ENCODE data around the gene PWP2.
"Not testable (repeated sequence)": the region's sequence is repeated elsewhere in the genome, so short reads cannot be mapped to it uniquely, and the experiment has no call there.

PWP2 gene

GRCh38 chr21:44083631-44084291 lies 23.4 kb upstream of the PWP2 start:
- DNase-seq: peak; percentile 77

- no peak for DNase-seq
Observed at GRCh38 chr21:44084496-44085241, 22.5 kb upstream of the PWP2 start.

GRCh38 chr21:44085491-44086321 lies 21.5 kb upstream of the PWP2 start:
- DNase-seq: peak; percentile 31

DNA sequence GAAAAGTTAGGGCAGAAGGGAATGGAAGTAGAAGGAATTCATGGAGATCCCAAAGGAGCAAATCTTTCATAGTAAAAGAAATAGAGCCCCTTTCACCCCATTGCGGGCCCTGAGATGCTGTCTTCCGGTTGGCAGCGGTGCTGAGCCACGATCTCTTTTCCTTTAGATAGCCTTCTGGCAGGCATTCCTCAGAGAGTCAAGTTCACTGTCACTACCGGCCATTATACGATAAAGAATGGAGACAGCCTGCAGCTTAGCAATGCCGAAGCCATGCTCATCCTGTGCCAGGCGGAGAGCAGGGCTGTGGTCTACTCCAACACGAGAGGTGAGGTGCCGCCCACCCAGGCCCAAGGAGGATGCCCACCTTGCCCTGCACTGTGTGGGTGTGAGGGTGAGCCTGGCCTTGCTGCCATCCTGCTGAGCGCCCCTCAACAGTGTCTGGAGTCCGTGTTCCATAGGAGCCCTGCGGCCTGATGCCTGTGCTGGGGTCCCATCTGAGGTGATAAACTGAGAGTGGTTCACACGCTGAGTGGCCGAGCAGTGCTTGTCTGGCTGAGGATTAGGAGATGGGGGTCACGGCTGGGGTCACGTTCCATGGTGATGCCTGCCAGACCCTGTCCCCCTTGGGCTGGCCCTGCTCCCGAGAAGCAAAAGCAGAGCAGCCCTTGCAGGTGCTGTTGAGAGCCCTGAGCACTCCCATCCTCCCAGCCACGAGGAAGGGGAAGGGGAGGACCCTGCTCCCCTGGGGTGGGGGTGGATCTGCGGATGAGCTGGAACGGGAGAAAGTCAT lies 20.4 kb upstream of the PWP2 start:
- DNase-seq: no peak

GRCh38 chr21:44087426-44088400 lies 19.5 kb upstream of the PWP2 start:
- DNase-seq: no peak

DNA sequence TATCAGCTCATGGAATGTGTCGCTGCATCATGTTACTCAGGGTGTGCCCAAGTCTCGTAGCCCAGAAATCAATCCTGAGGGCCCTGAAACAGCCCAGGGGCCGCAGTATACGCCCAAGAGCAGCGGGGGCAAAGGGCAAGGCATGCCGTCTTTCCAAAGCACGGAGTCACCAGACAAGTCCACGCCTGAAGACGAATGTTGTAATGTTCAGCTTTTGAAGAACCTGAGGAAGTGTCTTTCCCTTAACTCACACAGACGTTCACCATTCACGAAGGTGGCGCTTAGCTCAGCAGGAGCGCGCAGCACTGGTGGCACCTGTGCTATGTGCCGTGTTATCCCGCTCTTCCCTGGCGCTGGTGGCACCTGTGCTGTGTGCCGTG lies 18.8 kb upstream of the PWP2 start:
- no peak for DNase-seq

- peak; percentile 74 for DNase-seq
Observed at GRCh38 chr21:44089001-44089911, 17.9 kb upstream of the PWP2 start.

DNA sequence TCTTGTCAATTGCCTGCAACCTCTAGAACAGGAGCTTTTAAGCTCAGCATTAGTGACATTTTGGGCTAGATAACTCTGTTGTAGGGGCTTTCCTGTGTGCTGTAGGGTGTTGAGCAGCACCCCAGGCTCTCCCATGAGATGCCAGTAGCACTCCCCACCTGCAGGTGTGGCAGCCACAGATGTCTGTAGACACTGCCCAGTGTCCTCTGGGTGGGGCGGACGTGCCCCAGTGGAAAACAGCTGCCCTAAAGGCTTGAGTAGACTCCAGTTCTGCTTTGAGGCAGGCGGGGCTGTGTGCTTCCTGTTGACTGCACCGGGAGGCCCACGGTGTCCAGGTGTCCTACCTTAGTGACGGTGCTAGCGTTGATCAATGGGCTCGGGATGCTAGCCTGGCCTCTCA lies 16.9 kb upstream of the PWP2 start:
- peak; percentile 46 for DNase-seq

- DNase-seq: no peak
Observed at GRCh38 chr21:44092211-44092610, 15.0 kb upstream of the PWP2 start.

- no peak for DNase-seq
Observed at GRCh38 chr21:44093761-44094160, 13.4 kb upstream of the PWP2 start.

GRCh38 chr21:44094832-44095231 lies 12.4 kb upstream of the PWP2 start:
- DNase-seq: no peak

GRCh38 chr21:44098507-44098906 lies 8.7 kb upstream of the PWP2 start:
- not testable (repeated sequence) for DNase-seq

- not testable (repeated sequence) for DNase-seq
Observed at GRCh38 chr21:44098964-44099363, 8.2 kb upstream of the PWP2 start.

DNA sequence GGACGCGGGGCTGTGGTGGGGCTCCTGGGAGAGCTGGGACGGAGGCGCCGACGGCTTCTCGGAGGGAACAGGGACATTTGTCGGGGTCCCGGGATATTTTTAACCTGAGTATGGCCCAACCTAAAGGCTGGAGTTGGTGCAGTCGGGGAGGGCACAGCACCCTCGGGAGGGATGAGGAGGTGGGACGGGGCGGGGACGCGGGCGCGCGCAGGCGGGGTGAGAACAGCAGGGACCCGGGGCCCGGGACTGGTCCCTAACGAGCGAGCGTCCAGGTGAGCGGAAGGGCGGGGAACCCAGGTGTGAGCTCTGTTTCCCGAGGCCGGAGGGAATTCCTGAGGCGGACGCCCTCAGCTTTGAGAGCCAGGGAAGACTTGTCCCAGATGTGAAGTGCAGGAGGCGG lies 390 bp downstream of the PWP2 start:
- DNase-seq: not testable (repeated sequence)

DNA sequence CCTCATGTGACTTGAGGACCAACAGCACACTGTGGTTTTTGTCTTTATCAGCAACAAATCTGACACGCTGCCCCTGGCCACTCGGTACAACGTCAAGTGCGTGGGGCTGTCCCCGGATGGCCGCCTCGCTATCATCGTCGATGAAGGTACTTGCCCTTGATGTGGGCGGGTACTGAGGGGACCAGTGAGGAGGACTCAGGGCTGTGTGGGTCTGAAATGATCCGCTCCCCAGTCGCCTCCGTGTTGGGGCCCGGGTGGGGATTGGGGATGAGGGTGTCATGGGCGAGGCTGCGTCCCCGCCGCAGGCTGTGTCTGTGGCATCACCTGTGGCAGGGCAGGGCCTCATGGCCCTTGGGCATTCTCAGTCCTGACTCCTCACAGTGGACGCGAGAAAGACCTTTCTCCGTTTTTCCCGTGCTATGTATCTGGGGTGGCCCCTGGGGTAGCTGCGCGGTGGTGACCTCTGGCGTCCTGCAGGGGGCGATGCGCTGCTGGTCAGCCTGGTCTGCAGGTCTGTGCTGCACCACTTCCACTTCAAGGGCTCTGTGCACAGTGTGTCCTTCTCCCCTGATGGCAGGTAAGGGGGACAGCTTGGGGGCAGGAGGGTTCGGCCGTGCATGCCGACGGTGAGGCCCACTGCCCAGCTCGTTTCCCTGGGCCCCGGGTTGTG lies 6.6 kb downstream of the PWP2 start:
- DNase-seq: not testable (repeated sequence)

DNA sequence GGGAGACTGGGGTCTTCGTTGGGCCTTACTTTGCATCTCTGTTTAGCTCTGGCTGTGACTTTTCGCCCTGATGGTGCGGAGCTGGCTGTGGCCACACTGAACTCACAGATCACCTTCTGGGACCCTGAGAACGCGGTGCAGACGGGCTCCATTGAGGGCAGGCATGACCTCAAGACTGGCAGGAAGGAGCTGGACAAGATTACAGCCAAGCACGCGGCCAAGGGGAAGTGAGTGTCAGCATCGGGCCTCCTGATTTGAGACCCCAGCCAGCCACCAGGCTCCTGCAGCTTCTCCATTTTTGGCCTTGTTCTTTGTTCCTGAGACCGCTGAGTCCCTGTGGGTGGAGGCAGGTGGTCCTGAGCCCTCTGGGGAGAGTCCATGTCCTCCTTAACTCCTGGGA lies 14.9 kb downstream of the PWP2 start:
- not testable (repeated sequence) for DNase-seq

- not testable (repeated sequence) for DNase-seq
Observed at GRCh38 chr21:44127827-44128226, 20.6 kb downstream of the PWP2 start.

DNA sequence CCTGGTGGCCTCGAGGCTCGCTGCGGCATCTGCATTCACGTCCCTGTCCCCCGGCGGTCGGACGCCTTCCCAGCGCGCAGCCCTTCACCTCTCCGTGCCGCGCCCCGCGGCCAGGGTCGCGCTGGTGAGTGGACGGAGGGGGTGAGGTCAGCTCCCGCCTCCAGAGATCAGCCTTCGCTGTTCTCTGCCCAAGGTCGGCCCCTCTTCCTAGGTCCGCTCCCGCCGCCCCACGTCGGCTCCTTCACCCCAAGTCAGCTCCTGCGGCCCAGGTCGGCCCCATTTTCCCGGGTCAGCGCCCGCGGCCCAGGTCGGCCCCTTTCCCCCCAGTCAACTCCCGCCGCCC lies 26.5 kb downstream of the PWP2 start:
- DNase-seq: not testable (repeated sequence)

GRCh38 chr21:44134732-44135131 lies 27.5 kb downstream of the PWP2 start:
- DNase-seq: not testable (repeated sequence)

GRCh38 chr21:44138039-44138438 lies 30.8 kb downstream of the PWP2 start:
- not testable (repeated sequence) for DNase-seq

All from CD4-positive, alpha-beta T cell treated with Interleukin-17A for 4 hours (primary cell).